ENCODE data around the gene H2AZ1.
"Not testable (repeated sequence)": the region's sequence is repeated elsewhere in the genome, so short reads cannot be mapped to it uniquely, and the experiment has no call there.

DNA sequence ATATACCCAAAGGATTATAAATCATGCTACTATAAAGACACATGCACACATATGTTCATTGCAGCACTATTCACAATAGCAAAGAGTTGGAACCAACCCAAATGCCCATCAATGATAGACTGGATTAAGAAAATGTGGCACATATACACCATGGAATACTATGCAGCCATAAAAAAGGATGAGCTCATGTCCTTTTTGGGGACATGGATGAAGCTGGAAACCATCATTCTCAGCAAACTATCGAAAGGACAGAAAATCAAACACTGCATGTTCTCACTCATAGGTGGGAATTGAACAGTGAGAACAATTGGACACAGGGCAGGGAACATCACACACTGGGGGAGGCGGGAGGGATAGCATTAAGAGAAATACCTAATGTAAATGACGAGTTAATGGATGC, 8.1 kb upstream of the H2AZ1 start:
- TF ChIP-seq, protein P1, sequence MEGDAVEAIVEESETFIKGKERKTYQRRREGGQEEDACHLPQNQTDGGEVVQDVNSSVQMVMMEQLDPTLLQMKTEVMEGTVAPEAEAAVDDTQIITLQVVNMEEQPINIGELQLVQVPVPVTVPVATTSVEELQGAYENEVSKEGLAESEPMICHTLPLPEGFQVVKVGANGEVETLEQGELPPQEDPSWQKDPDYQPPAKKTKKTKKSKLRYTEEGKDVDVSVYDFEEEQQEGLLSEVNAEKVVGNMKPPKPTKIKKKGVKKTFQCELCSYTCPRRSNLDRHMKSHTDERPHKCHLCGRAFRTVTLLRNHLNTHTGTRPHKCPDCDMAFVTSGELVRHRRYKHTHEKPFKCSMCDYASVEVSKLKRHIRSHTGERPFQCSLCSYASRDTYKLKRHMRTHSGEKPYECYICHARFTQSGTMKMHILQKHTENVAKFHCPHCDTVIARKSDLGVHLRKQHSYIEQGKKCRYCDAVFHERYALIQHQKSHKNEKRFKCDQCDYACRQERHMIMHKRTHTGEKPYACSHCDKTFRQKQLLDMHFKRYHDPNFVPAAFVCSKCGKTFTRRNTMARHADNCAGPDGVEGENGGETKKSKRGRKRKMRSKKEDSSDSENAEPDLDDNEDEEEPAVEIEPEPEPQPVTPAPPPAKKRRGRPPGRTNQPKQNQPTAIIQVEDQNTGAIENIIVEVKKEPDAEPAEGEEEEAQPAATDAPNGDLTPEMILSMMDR (IDR thresholded peaks at IDR 0.05) = not testable (repeated sequence)
- TF ChIP-seq EZH2 (IDR thresholded peaks at IDR 0.05; ENCODE audit: borderline replicate concordance, insufficient read depth, low read depth, low read length, poor library complexity, severe bottlenecking) = not testable (repeated sequence)

Measured in B cell (primary cell).